Tibial nerve (tissue), 3 donors: ENCODE data around the gene SELENOH.

ENCODE experiments used
- POLR2A ChIP-seq, 2 donors: fragments of 450-650 bp; IDR thresholded peaks; one replicate each; pipeline ENCODE4 v1.6.1; 2017; ENCODE audit warnings: antibody characterized with exemption in 2 of 2, mild to moderate bottlenecking in 2 of 2, moderate library complexity in 2 of 2
- TF ChIP-seq, protein P1 (sequence below), 5 experiments: fragments of 200-600 bp in 3 of 5; fragments of 450-650 bp in 2 of 5; sonication (generic) in 3 of 5; IDR thresholded peaks; one replicate each; pipeline ENCODE4 v1.5.1; 2016 to 2019; ENCODE audit warnings: antibody characterized with exemption in 5 of 5, mild to moderate bottlenecking in 3 of 5, moderate library complexity in 2 of 5

DNA sequence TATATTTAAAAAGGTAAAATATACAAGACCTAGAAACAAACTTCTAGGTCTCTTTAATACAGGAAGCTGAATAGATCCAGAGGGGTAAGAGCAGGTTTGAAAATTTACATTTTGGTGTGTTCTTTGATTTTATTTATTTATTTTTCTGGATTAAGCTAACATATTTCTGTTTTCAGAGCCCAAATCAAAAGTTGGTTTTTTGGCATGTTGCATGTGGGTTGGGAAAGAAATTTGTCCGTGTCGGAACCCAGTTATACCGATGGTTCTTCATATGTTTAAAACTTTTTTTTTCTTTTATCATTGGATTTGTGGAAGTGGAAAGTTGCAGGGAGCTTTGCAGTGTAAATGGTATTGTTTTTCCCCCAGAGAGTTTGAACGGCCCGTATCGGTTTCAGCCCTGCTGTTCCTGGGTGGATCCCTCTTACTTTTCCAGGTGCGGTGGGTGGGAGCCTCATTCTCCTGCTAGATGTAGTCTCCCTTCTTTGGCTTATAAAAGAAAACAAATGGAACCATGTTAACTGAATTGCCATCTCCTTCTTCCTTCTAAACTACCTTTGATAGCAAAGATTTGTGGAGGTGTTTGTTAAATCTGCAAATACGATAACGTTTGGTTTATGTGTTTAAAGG lies 21.1 kb downstream of the SELENOH start:
- TF ChIP-seq, protein P1, sequence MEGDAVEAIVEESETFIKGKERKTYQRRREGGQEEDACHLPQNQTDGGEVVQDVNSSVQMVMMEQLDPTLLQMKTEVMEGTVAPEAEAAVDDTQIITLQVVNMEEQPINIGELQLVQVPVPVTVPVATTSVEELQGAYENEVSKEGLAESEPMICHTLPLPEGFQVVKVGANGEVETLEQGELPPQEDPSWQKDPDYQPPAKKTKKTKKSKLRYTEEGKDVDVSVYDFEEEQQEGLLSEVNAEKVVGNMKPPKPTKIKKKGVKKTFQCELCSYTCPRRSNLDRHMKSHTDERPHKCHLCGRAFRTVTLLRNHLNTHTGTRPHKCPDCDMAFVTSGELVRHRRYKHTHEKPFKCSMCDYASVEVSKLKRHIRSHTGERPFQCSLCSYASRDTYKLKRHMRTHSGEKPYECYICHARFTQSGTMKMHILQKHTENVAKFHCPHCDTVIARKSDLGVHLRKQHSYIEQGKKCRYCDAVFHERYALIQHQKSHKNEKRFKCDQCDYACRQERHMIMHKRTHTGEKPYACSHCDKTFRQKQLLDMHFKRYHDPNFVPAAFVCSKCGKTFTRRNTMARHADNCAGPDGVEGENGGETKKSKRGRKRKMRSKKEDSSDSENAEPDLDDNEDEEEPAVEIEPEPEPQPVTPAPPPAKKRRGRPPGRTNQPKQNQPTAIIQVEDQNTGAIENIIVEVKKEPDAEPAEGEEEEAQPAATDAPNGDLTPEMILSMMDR (IDR thresholded peaks at IDR 0.05) = no peak
- TF ChIP-seq POLR2A (IDR thresholded peaks at IDR 0.05) = no peak
